GM21528 (cell line): ENCODE results near the gene CTBP2.
"Not testable (repeated sequence)": the region's sequence is repeated elsewhere in the genome, so short reads cannot be mapped to it uniquely, and the experiment has no call there.

Experiments used
- ATAC-seq: cut with Tn5 transposase; IDR thresholded peaks from one replicate; pipeline ENCODE4 v1.9.1; 2021; ENCODE audit warnings: mild to moderate bottlenecking, moderate library complexity; ENCODE audit not compliant: unreplicated experiment, low FRiP score

Gene CTBP2

DNA sequence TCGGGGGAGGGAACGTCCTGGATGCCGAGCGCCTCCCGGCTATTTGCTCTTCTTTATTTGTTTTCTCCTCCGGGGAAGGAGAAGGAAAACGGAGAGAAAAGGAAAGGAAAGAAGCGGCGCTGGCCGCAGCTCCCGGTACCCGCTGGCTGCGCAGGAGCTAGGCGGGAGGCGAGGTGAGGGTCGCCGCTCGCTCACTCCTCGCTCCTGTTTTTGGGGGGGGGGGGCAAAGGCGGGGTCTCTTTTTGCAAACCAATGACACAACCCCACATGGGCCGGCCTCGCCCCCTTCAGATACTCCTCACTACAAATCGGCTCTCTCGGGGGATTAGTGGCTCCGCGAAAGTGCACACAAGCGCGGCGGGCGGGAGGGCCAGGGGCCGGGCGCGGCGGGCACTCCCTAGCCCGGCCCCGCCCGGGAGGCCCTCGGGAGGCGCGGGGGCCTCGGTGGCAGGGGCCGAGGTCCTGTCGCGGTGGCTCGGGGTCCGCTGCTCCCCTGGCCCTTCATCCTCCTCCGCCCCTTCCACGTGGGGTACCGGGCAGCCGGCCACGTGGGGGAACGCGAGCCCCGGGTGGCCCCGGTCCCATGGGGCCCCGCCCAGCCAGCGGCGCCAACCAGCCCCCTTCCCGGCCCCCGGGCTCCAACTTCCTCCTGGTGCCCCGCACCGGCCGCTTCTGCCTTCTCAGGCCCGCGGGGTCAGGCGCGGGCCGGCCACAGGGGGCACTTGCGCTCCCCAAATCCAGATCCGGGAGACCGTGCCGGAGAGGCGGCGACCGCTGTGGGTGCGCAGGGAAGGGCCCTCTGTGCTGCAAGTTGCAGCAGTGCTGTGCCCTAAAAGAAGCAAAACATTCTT is 718 bp upstream of the CTBP2 start:
- ATAC-seq, result no peak

DNA sequence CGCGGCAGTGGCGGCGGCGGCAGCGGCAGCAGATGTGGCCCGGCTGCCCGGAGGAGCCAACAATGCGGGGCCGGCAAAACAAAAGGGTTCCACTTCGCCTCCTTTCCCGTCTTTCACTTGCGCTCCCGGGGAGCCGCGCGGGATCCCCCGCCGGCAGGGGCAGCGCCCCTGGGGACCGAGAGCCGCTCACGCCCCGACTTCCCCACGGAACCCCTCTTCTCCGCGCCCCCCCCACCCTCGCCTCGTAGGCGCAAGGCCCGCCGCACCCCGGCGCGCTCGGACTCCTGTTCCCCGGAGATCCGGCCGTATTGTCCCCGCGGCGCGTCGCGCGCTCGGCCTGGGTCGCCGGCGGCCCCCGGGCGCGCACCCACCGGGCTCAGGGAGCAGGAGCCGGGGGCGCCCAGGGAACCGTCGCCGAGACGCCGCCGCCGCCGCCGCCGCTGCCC is 854 bp downstream of the CTBP2 start:
- no peak for ATAC-seq

DNA sequence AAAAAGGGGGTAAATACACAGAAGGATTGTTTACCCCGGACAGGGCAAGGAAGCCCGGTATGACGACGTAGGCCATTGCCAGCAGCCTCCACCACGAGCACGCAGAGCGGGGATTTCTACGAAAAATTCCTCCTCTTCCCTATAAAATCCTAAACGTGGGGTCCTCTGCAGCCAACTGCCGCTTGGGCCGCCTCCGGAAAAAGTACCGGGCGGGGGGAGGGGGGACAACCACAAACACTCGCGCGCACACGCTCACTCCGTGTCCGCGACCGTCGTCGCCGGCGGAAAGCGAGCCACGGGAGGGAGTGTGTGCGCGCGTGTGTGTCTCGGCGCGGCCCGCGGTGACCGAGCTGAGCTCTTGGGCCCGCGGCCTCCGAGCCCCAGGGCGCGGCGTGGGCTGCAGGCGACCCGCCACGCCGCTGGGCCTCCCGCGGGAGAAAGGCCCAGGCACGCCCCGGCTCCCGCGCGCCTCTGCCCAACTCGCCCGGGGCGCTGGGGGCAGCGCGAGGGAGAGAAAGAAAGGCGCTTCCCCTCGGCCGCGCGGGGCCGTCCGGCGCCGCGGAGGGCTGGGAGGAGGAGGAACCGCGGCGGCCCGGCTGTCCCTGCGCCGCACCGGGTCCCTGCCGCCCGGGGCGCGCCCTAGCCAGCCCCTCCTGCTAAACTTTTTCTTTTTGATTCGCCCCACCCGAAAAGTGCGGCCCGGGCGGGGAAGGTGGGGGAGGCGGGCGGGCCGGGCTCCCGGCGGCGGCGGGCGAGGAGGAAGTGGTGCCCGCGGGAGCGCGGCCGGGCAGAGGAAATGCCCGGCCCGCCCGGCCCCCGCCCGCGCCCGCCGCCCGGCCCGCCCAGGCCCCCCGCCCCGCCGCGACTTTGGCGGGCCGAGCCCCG is 1.5 kb downstream of the CTBP2 start:
- ATAC-seq, result no peak

DNA sequence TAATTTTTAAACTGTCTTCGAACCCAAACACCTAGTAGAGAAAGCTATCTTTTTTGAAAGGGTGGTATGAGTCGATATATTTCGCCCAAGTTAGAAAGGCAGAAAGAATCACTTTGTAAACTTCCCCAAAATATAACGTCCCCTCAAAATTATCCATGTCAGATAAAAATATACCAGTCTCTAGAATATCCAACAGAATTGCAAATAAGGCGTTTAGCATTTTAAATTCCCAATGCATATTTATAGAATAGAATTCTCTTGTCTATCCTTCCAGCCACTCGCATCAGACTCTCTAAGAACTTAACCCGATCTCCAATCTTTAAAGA is 2.1 kb downstream of the CTBP2 start:
- no peak for ATAC-seq

DNA sequence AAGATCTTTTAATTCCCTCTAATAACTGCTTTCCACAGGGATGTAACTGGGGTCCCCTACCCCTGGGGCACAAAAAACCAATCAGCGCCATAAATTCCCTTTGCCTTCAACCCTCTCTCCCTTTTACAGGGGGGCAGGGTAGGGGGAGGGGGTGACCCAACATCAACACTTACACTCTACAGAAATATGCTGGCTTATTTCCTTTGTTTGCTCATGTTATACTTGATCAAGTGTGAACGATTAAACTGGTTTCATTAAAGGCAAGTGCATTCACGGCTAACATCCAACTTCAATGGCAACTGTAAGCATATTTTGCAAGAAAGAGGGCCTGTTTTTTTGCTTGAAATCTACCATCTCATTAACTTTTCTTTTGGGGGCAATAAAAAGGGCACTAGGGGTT is 2.9 kb downstream of the CTBP2 start:
- no peak for ATAC-seq

DNA sequence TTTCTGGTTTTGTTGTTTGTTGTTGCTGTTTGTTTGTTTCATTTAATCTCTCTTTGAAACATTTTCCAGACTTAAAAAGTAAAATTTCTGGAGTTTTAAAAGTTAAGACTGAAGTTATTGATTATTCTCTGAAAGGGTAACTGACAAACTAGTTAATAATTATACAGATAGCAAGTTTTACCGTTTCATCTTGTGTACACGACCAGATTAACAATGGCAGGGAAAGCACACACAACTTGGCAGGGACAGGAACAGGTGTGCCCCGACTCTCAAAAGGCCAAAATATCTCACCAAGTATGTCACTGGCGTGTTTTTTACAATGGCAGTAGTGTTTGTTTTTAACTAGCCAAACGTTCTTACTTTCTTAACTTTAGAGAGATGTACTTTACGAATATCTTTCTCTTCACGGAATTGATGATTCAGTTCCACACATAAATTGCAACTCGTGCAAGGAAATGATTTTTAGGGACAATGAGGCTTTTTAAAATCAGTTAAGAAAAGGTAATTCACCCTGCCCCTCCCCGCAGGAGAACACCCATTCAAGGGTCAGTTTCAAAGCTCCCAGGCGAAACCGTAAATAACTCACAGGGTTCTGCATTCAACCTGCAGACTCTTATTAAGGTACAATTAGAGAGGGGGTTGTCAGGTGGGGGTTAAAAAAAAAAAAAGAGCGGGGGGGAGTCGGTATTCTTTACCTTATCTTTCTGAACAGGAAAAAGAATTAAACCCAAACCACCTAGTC is 3.5 kb downstream of the CTBP2 start:
- ATAC-seq, result no peak

DNA sequence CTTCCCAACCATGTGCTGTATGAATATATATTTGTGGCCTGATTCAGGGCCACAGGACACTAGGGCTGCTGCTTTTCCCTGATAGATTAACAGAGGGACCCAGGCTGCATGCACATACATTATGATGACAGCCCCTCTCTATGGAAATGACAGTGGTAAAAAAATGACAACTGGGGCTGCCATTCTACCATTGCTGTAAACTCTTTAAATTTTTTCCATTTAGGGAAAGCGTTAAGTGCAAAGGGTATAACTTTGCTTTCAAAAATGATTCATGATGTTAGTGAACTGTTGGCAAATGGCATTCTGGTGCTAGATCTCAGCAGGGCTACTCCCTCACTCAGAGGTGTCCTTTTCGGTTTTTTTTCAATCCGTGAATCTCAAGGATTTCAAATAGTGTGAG is 4.2 kb downstream of the CTBP2 start:
- no peak for ATAC-seq

DNA sequence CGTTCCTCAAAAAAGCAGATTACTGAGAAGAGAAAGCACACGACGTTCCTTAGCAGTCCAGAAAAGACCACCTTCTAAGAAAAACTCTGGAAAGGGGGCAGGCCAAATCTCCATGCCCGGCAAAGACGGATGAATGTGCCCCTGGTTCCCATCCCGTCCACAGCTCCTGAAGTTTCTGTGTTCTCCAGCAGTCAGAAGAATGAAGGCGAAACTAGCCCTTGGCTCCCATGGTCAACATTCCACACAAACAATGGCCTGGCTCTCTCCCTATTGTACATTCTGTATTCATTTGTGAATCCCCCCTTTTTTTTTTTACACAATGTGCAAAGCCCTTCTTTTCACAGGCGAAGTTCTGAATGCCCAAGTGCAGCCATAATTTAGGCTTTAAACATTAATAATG is 5.3 kb downstream of the CTBP2 start:
- ATAC-seq, result no peak

DNA sequence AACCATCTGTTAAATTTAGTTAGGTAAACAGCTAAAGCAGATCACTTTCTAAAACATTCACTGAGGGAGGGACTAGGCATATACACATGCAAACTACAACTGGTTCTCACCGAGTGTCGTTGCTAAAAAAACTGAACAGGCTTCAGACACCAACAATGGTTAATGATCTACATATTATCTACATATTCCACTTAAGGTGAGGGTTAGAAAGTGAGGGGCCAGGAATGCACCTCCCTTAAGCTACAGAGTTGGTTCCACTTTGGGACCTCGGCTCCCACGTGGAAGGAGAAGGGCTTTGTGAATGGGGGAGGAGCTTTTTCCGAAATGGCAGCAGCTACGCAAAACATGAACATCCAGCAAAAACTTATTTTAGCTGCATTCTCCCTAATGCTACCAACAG is 5.8 kb downstream of the CTBP2 start:
- no peak for ATAC-seq

DNA sequence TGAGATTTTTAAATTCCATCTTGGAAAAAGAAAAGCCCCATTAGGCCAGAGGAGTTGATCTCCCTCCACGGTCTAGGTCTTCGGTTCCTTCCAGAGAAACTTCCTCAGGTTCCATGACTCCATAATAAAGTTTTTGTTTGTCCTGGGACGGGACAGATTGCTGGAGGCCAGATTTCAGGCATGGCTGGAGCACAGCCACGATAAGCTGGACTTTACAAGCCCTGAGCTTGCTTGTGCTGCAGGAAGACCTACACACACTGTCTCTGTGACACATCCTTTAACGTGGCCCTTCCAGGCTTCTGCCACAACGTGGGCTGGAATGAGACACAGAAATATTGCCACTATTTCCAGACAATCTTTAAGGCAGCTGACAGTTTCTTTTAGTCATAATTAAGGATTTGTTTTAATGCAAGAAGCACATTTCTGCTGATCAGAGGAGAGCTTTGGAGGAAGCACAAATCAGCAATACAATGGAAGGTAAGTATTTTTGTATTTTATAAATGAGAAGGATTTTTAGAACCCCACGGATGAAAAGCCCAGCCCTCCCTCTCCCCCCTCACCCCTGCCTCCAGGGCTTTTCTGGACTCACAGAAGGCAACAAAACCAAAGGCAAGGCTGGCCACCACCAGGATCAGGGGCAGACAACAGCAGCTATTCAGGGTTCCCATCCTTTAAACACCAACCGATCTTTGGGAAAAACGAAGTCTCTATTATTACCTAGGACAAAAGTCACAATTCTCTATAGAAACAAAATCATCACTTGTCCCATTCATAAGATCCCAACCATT is 6.5 kb downstream of the CTBP2 start:
- no peak for ATAC-seq

DNA sequence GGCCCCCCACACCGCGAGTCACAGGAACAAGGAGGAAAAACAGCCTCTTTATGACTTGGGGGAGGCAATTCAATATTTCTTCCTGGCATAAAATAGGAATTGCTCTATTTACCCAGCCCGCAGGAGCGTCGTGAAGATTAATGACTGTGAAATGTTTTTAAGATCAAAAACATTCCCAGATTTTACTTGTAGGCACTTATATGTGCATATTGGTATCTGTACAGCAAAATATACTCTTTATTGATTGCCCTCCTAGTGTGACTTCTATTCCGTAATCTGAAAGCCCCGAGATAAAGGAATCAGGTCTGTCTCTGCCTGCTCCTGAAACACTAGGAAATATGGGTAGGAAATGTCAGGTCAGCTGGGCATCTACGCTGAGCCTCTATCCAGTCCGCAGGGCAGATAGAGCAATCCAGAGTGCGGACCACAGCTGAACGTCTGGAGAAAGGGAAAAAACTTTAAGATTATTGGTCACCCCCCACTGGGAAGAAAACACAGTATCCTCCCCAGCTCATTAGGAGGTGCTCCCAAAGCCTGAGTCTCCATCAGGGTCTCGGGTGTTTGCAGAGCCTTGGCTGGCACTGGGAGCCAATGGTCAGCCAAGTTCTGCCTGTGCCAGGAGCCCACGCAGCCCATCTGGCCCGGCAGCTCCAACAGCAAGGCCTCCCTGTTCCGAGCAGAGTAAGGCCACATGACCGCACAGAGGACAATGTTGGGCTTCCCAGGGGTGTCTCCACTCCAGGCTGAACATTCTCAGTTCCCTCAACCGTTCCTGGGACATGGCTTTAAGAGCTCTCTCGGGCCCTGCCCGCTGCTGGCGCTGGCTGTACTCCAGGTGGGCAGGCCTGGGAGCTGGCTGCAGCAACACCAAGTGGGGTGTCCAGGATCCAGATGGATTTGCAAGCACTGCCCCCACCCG is 7.7 kb downstream of the CTBP2 start:
- ATAC-seq, result no peak

DNA sequence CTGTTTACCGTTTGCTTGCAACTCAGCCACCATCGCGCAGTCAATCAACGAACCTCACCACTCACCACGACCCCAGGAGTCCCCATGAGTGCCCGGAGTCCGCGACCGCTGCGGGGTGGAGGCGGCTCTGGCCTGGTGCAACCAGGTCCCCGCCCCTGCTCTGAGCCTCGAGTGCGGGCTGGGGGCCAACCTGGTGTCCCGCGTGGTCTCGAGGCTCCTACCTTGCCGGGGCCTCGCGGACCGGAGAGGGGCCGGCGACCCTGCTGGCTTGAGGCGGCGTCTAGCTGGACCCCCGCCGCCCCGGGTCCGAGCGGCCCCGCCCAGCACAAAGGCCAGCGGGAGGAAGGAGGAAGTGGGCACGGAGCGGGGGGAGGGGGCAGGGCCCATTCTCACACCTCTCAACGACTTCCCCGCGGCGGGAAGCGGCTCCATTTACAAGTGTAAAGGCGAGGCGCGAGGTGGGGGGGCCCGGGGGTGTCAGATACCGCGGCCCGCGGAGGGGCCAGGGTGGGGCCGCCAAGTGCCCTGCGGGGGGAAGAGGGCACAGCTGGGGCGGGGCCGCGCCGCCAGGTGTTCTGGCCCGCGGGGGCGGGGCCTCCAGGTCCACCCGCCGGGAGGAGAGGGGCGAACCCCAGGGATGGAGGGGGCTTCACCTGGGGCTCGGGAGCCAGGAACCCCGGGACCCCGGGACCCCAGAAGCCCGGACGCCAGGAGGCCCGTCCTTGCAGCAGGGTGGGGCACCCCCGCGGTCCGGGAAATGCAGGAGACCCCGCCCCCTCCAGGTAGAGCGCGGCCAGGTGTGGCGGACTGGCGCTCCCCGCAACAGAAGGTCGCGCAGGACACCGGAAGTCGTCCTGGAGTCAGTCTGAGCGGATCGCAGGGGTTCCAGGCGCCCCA is 8.6 kb downstream of the CTBP2 start:
- ATAC-seq, result no peak

DNA sequence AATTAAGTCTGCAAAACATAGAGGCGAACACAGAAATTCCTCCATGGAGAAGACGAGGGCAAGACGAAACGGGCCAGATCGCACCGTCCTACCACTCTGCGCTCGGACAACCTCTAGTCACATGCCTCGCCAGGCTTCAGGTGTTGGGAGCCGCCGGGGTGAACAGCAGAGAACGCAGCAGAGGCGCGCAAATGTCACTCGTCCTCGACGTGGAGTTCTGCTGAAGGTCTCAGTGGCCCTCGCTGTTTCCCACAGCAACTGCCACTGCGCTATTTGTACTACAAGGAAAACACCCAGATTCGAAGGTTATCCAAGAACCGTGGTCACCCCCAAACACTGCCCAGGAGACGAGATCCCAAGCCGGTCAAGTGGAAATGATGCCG is 9.2 kb downstream of the CTBP2 start:
- ATAC-seq, result no peak

DNA sequence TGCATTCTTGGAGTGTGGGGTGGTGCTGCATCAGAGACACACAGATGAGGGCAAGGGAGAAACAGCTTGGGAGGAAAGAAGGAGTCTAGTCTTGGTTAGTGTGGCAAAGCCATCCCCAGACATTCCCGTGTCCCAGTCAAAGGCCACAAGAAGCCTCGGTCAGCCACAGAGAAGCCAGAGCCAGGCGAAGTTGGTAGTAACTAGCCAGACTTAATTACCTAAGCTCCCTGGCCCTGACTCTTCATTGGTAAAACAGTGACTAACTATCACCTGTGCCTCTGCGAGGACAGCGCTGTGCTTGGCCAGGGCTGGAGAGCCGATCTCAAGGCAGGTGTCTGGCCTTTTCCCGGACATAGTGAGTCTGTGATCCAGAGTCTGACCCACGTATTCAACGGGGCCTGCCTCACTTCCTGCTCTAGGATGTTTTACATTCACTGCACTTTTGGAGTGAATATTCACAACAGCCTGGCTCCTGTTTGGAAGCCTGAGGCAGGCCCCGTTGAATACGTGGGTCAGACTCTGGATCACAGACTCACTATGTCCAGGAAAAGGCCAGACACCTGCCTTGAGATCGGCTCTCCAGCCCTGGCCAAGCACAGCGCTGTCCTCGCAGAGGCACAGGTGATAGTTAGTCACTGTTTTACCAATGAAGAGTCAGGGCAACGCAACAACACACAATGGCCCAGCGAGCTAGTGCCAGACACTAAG is 9.8 kb downstream of the CTBP2 start:
- ATAC-seq, result not testable (repeated sequence)

DNA sequence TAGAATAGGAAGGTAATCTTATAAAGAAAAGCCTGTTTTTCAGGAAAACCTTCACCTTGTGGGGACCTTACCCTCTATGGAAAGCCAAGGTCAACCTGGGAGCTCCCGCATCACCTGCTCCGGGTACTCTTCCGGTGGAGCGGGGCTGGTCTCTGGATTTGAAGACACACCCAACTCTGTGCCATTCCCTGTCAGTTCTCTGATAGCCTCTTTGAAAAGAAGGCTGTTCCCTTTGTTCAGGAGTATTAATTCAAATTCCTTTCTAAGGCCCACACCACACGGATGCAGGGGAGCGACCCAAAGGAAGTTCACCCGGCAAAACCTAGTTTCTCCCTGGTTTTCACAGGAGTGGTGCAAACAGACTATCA is 10.7 kb downstream of the CTBP2 start:
- no peak for ATAC-seq

DNA sequence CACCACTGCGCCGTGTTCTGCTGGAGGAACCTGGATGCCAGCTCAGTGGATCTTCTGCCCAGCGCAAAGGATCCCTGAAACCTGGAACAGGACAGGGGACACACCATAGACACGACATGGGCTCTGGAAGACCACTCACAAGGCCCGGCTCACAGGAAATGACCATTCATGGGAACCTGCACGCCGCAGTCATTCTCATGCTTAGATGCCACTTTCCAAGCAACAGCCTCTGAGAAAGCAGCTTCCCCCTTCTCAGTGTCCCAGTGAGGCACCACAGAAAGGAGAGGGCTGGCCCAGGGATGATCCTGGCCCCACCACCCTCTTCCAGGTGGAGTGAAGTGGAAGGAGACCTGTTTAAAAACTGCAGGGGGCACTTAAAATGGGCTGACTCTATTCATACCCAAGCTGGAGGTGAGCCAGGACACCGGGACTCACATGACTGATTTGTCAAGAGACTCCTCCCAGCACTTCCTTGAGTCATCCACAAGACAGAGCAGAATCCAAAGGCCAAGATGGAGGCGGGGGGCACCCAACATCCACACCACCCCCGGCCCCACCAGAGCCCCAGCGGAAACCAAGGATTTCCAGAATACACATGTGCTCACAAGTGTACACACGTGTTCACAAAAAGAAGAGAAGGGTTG is 11.2 kb downstream of the CTBP2 start:
- no peak for ATAC-seq

DNA sequence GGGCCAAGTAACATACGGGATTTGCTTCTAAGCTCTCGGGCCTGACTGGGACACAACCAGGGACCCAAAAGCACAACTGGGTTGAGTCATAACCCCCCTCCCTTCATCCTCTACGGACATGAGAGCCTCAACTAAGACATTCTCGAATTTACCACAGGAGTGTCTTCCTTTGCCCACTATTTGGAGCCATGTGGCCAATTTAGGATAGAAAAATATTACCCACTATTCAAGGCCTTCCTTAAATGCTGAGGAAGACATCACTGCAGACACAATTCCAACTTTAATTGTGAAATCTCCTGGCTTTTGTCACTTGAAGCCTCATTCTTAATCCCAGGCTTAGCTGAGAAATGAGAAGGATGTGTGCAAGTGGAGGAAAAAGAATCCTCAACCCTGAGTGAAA is 11.8 kb downstream of the CTBP2 start:
- ATAC-seq, result no peak
